Measurements from ENCODE around the gene ANKRD36.
A peak's percentile ranks its signal among the peaks of the same experiment; 100 is the strongest.
"Not testable (repeated sequence)": the region's sequence is repeated elsewhere in the genome, so short reads cannot be mapped to it uniquely, and the experiment has no call there.

The ANKRD36 gene

DNA sequence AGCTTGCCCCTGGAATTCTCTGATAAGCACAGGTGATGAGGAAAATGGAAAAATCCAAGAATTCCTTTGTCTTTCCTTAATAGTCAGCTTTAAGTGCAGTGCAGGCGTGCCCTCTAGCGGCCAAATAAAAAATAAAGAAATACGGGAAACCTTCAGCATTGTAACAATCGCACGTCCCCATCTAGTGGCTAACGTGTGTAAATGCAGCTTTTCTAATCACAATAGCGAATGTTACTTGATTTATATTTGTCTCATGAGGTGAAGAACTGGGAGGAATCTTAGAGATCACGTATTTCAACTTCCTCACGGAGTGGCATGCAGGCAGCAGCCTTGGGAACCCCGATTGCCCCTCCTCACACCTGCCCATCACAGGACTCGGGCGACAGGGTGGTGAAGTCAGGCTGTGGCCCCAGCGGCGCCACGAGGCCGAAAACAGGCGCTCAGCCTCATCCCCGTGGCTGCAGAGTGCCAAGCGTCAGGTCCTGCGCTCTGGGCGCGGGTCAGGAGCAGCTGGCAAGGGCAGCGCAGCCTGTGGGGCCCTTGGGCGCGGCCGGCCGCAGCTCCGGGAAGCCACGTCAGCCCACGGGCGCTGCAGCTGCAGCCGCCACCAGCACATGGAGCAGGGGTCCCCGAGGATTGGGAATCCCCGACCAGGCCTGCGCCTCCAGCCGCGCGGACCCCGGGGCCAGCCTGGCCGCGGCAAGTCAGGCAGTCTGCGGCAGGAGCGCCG is 468 bp upstream of the ANKRD36 start:
- FAIRE-seq: not testable (repeated sequence)
- peak; percentile 9 for DNase-seq (ENCODE audit: insufficient read length, low spot score)

GRCh38 chr2:97113882-97114255 is 916 bp downstream of the ANKRD36 start:
- FAIRE-seq; DNase-seq (ENCODE audit: insufficient read length, low spot score): not testable (repeated sequence)

DNA sequence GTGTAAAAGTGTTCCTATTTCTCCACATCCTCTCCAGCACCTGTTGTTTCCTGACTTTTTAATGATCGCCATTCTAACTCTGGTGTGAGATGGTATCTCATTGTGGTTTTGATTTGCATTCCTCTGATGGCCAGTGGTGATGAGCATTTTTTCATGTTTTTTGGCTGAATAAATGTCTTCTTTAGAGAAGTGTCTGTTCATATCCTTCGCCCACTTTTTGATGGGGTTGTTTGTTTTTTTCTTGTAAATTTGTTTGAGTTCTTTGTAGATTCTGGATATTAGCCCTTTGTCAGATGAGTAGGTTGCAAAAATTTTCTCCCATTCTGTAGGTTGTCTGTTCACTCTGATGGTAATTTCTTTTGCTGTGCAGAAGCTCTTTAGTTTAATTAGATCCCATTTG is 16.1 kb downstream of the ANKRD36 start:
- not testable (repeated sequence) for DNase-seq (ENCODE audit: insufficient read length, low spot score); FAIRE-seq

GRCh38 chr2:97144016-97144415 is 31.1 kb downstream of the ANKRD36 start:
- DNase-seq (ENCODE audit: insufficient read length, low spot score); FAIRE-seq: not testable (repeated sequence)

- not testable (repeated sequence) for DNase-seq (ENCODE audit: insufficient read length, low spot score); FAIRE-seq
Measured at GRCh38 chr2:97166548-97166947, 53.6 kb downstream of the ANKRD36 start.

- not testable (repeated sequence) for DNase-seq (ENCODE audit: insufficient read length, low spot score); FAIRE-seq
Measured at GRCh38 chr2:97167938-97168337, 55.0 kb downstream of the ANKRD36 start.

DNA sequence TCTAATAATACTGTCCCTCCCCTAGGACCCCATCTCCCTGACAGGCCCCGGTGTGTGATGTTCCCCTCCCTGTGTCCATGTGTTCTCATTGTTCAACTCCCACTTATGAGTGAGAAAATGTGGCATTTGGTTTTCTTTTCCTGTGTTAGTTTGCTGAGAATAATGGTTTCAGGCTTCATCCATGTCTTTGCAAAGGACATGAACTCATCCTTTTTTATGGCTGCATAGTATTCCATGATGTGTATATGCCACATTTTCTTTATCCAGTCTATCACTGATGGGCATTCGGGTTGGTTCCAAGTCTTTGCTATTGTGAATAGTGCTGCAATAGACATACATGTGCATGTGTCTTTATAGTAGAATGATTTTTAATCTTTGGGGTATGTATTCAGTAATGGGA is 55.6 kb downstream of the ANKRD36 start:
- DNase-seq (ENCODE audit: insufficient read length, low spot score); FAIRE-seq: not testable (repeated sequence)

- DNase-seq (ENCODE audit: insufficient read length, low spot score); FAIRE-seq: not testable (repeated sequence)
Measured at GRCh38 chr2:97180391-97180790, 67.4 kb downstream of the ANKRD36 start.

- DNase-seq (ENCODE audit: insufficient read length, low spot score); FAIRE-seq: not testable (repeated sequence)
Measured at GRCh38 chr2:97195349-97195748, 82.4 kb downstream of the ANKRD36 start.

GRCh38 chr2:97197251-97197650 is 84.3 kb downstream of the ANKRD36 start:
- not testable (repeated sequence) for DNase-seq (ENCODE audit: insufficient read length, low spot score); FAIRE-seq

GRCh38 chr2:97200887-97201286 is 87.9 kb downstream of the ANKRD36 start:
- not testable (repeated sequence) for FAIRE-seq; DNase-seq (ENCODE audit: insufficient read length, low spot score)

- FAIRE-seq; DNase-seq (ENCODE audit: insufficient read length, low spot score): not testable (repeated sequence)
Measured at GRCh38 chr2:97202643-97203250, 89.8 kb downstream of the ANKRD36 start.

- FAIRE-seq: no peak
Measured at GRCh38 chr2:97210325-97210724, 97.4 kb downstream of the ANKRD36 start.

GRCh38 chr2:97215025-97215424 is 102.1 kb downstream of the ANKRD36 start:
- FAIRE-seq; DNase-seq (ENCODE audit: insufficient read length, low spot score): not testable (repeated sequence)

More at GRCh38 chr2:97210325-97210724, 97.4 kb downstream of the ANKRD36 start:
- no peak for DNase-seq (ENCODE audit: insufficient read length, low spot score)

- FAIRE-seq; DNase-seq (ENCODE audit: insufficient read length, low spot score): not testable (repeated sequence)
Measured at GRCh38 chr2:97230848-97231585, 118.1 kb downstream of the ANKRD36 start.

- not testable (repeated sequence) for DNase-seq (ENCODE audit: insufficient read length, low spot score); FAIRE-seq
Measured at GRCh38 chr2:97232981-97233380, 120.0 kb downstream of the ANKRD36 start.

DNA sequence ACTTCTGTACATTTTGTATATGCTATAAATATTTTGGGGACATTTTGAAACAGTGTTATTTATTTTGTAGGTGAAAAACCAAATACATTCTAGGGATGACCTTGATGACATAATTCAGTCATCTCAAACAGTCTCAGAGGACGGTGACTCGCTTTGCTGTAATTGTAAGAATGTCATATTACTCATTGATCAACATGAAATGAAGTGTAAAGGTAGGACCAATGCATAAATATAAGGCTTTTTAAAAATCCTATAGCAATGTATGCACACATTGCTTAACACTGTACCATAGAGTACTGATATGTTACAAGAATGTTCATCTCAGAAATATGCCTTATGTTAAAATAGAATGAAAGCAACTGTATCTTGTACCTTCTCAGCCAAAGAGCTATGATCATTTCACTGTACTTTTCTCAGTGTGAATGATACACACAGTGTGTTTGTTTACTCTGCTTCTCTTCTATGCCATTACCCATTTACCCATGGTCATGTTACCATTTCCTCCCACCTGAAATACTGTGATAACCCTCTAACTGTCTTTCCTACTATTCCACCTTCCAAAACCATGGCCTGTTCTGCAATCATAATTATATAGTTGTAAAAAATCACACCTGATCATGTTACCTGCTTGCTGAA is 120.8 kb downstream of the ANKRD36 start:
- not testable (repeated sequence) for DNase-seq (ENCODE audit: insufficient read length, low spot score); FAIRE-seq

DNA sequence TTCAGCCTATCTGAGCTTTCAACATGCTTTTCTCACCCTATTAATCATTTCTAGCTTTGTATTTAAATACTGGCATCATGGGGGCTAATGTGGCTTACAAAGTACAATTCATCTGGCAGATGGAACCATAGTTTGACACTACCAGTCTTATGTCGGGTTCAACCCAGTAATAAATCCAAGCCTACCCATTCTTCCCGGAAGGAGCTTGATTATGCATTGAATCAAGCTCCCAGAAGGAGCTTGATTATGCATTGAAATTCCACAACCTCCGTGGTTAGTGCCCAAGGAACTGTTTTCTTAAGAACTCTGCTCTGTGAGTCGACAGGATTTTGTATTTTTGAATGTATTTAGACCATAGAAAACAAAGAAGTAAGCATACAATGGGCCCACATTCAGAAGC is 148.2 kb downstream of the ANKRD36 start:
- DNase-seq (ENCODE audit: insufficient read length, low spot score); FAIRE-seq: not testable (repeated sequence)

DNA sequence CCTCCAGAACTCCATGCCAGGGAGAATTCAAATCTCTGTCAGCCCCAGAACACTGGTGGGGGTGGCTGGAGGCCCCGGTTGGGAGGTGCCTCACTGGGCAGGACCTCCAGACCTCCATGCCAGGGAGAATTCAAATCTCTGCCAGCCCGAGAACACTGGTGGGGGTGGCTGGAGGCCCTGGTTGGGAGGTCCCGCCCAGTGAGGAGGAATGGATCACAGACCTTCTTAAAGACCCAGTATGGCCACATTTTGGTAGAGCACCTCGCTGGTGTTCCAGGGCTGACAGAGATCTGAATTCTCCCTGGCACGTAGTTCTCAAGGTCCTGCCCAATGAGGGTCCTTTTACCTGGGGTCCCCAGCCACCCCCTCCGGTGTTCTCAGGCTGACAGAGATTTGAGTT is 153.5 kb downstream of the ANKRD36 start:
- FAIRE-seq; DNase-seq (ENCODE audit: insufficient read length, low spot score): not testable (repeated sequence)

DNA sequence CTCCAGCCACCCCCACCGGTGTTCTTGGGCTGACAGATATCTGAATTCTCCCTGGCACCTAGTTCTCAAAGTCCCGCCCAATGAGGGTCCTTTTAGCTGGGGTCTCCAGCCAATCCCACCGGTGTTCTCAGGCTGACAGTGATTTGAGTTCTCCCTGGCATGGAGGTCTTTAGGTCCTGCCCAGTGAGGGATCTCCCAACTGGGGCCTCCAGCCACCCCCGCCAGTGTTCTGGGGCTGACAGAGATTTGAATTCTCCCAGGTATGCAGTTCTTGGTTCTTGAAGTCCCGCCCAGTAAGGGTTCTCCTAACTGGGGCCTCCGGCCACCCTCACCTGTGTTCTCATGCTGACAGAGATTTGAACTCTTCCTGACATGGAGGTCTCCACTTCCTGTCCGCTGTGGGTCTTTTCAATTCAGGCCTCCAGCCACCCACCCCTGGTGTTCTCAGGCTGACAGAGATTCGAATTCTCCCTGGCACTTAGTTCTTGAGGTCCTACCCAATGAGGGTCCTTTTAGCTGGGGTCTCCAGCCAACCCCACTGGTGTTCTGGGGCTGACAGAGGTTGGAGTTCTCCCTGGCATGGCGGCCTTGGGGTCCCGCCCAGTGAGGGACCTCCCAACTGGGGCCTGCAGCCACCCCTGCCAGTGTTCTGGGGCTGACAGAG is 154.6 kb downstream of the ANKRD36 start:
- FAIRE-seq: no peak
- peak; percentile 0 for DNase-seq (ENCODE audit: insufficient read length, low spot score)

Data from HTR-8/SVneo (cell line).